PFSK-1 (cell line): Measurements from ENCODE around the gene B3GNT8. TPM values are rescaled to one million over a fixed set of nuclear protein-coding genes. Genes with fewer than 3 reads are reported as not detected.

Source experiments
- FOXP2 ChIP-seq: optimal IDR thresholded peaks from 2 replicates; pipeline ENCODE3; 2011; ENCODE audit warnings: borderline replicate concordance, control low read depth, inconsistent platforms; ENCODE audit not compliant: insufficient read depth; ENCODE audit errors: extremely low read length, extremely low read depth
- POLR2AphosphoS5 ChIP-seq: IDR thresholded peaks from 2 replicates; pipeline ENCODE4 v1.6.1; 2012; ENCODE audit warnings: low read depth, mild to moderate bottlenecking, control low read depth, low read length, moderate library complexity
- SIN3A ChIP-seq: IDR thresholded peaks from 2 replicates; pipeline ENCODE4 v1.6.1; 2012; ENCODE audit warnings: mild to moderate bottlenecking, low read length, moderate library complexity, borderline replicate concordance; ENCODE audit not compliant: insufficient read depth
- TAF1 ChIP-seq: IDR thresholded peaks from 2 replicates; pipeline ENCODE4 v1.6.1; 2012; ENCODE audit warnings: low read length, control low read depth, borderline replicate concordance; ENCODE audit not compliant: insufficient read depth
- polyA plus RNA-seq: library from polyadenylated mRNA; unstranded; fragments of >200 nt; gene quantifications from one replicate; pipeline ENCODE4 v1.2.1, GENCODE V29; 2012; ENCODE audit warnings: low read depth, missing spikeins; ENCODE audit not compliant: insufficient read length
- TF ChIP-seq, protein P1 (sequence below), 2 experiments: IDR thresholded peaks; 2 replicates each; pipeline versions ENCODE4 v1.6.1 to v1.8.0; 2011 to 2012; ENCODE audit warnings: low read depth in 2 of 2, low read length in 2 of 2, control low read depth in 1 of 2, inconsistent platforms in 1 of 2, mild to moderate bottlenecking in 1 of 2, moderate library complexity in 1 of 2; ENCODE audit not compliant: insufficient read depth in 1 of 2

B3GNT8 gene, protein sequence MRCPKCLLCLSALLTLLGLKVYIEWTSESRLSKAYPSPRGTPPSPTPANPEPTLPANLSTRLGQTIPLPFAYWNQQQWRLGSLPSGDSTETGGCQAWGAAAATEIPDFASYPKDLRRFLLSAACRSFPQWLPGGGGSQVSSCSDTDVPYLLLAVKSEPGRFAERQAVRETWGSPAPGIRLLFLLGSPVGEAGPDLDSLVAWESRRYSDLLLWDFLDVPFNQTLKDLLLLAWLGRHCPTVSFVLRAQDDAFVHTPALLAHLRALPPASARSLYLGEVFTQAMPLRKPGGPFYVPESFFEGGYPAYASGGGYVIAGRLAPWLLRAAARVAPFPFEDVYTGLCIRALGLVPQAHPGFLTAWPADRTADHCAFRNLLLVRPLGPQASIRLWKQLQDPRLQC
- polyA plus RNA-seq: 3.9 TPM

DNA sequence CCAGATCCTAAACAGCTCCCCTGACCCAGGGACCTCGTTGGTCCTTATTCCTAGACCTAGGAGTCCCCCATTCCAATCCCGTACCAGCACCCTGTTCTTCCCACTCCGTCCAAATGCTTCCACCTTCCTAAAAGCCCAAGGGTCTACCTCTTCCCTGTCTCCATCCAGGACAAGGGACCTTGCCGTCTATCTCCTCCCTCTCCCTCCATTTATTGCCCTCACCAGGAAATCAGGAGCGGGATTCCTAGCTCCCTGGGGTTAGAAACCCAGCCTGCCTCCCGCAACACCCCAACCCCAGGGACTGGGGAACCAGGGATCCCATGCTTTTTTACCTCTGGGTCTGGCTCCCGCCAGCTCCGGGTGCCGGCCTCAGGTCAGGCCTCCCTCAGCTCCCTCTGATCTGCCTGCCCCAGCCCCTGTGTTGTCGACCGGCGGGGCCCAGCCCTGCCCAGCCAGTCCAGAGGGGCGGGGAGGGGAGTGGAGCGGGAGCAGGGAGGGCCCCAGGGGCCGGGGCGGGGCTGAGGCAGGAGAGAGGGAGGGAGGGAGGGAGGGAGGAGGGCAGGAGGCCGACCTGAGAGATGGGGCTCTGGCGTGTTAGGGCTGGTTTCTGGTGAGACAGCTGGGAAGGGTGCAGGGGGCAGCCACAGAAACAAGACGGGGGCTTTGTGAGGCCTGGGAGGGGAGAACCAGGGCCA, at the start of gene B3GNT8:
Gene B3GNT8 (minus strand): TSS at position 423 of the 695 bp plus-strand sequence. CDS start 596 bp downstream, outside the sequence.
- TF ChIP-seq, protein P1, sequence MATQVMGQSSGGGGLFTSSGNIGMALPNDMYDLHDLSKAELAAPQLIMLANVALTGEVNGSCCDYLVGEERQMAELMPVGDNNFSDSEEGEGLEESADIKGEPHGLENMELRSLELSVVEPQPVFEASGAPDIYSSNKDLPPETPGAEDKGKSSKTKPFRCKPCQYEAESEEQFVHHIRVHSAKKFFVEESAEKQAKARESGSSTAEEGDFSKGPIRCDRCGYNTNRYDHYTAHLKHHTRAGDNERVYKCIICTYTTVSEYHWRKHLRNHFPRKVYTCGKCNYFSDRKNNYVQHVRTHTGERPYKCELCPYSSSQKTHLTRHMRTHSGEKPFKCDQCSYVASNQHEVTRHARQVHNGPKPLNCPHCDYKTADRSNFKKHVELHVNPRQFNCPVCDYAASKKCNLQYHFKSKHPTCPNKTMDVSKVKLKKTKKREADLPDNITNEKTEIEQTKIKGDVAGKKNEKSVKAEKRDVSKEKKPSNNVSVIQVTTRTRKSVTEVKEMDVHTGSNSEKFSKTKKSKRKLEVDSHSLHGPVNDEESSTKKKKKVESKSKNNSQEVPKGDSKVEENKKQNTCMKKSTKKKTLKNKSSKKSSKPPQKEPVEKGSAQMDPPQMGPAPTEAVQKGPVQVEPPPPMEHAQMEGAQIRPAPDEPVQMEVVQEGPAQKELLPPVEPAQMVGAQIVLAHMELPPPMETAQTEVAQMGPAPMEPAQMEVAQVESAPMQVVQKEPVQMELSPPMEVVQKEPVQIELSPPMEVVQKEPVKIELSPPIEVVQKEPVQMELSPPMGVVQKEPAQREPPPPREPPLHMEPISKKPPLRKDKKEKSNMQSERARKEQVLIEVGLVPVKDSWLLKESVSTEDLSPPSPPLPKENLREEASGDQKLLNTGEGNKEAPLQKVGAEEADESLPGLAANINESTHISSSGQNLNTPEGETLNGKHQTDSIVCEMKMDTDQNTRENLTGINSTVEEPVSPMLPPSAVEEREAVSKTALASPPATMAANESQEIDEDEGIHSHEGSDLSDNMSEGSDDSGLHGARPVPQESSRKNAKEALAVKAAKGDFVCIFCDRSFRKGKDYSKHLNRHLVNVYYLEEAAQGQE (IDR thresholded peaks at IDR 0.05; ENCODE audit: insufficient read depth in 1 of 2, low read depth in 2 of 2, low read length in 2 of 2): no peak

DNA sequence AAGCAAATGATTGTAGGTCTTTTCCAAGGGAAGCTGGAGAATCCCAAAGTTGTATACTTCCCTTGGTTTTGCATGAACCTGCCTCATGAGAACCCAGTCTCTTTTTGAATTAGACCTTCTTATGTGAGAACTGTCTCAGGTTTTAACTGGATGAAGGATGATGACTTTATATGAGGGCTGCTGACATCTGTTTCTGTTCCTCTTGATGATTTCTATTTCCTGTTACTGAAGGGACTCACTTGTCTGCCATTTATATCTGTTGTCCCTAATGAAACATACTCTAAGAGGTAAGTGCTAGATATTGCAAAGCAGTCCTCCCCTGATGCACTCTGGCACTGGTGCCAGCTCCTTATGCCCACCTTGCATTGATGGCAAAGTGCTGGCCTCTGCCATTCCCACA, 49.4 kb upstream of the B3GNT8 start:
- TF ChIP-seq, protein P1 (IDR thresholded peaks at IDR 0.05; ENCODE audit: insufficient read depth in 1 of 2, low read depth in 2 of 2, low read length in 2 of 2): no peak
- TF ChIP-seq TAF1 (no peak), POLR2AphosphoS5 (no peak), FOXP2 (no peak), SIN3A (no peak)

DNA sequence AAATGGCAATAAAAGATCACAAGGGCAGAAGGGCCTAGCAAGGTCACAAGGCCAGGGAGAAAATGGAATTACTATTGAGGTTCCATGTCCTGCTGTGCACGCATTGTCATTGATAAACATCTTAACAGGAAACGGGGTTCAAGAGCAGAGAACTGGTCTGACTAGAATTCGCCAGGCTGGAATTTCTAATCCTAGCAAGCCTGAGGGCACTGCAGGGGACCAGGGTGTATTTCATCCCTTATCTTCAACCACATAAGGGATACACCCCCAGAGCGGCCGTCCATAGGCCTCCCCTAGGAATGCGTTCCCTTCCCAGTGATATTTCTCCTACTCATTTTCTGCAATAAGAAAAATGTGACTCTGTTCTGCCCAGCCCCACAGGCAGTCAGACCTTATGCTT, 35.3 kb upstream of the B3GNT8 start:
- TF ChIP-seq SIN3A (no peak), FOXP2 (no peak), POLR2AphosphoS5 (no peak), TAF1 (no peak)
- TF ChIP-seq, protein P1 (IDR thresholded peaks at IDR 0.05; ENCODE audit: insufficient read depth in 1 of 2, low read depth in 2 of 2, low read length in 2 of 2): no peak

DNA sequence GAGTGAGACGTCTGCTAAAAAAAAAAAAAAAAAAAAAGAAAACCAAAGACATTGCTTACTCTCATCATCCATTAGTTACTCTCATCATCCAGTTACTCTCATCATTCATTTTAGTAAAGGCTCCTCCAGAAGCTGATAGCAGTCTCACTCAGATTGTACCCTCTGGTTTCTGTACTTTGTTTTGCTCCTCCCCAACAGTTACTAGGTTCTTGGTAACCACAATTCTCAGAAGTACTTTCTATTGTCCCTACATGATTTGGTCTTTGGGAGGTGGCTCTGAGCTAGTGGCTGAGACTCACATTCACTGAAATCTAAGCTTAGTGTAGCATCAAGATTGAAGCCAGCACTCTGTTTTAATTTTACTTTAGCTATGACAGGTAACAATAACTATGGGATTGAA, 30.1 kb upstream of the B3GNT8 start:
- no peak for TF ChIP-seq POLR2AphosphoS5
- TF ChIP-seq FOXP2: no peak
- TF ChIP-seq SIN3A: no peak
- TF ChIP-seq, protein P1 (IDR thresholded peaks at IDR 0.05; ENCODE audit: insufficient read depth in 1 of 2, low read depth in 2 of 2, low read length in 2 of 2): no peak
- TF ChIP-seq TAF1: no peak
